Ovary (tissue), 3 donors: Measurements from ENCODE around the gene RPS26.

Experiments
- CTCF ChIP-seq, 3 donors: fragments of 450-650 bp in 2 of 3; fragments of 200-600 bp in 1 of 3; IDR thresholded peaks; one replicate each; pipeline versions ENCODE4 v1.5.1 to v1.8.0; 2016 to 2022; ENCODE audit warnings: antibody characterized with exemption in 3 of 3, mild to moderate bottlenecking in 1 of 3
- EP300 ChIP-seq: sonication (generic); formaldehyde crosslinking; IDR thresholded peaks from one replicate; pipeline ENCODE4 v1.6.1; 2017; ENCODE audit warnings: antibody characterized with exemption
- POLR2A ChIP-seq: fragments of 450-650 bp; IDR thresholded peaks from one replicate; pipeline ENCODE4 v1.6.1; 2017; ENCODE audit warnings: antibody characterized with exemption, mild to moderate bottlenecking, moderate library complexity
- donor health status: DM: no; HTN: no; CAD: no.

GRCh38 chr12:56001487-56002100 is 40.1 kb upstream of the RPS26 start:
- TF ChIP-seq EP300 (no peak), CTCF (IDR thresholded peaks at IDR 0.05) (no peak), POLR2A (no peak)
